H9 (cell line): Measurements from ENCODE around the gene PPP1R16B. TPM values are rescaled to one million over a fixed set of nuclear protein-coding genes. Genes with fewer than 3 reads are reported as not detected.

Experiments
- DNase-seq: peaks from one replicate; pipeline ENCODE4 v3.0.0-alpha.2; 2017
- H2AFZ ChIP-seq: one replicate; pipeline ENCODE4 v1.6.1; 2013; ENCODE audit warnings: mild to moderate bottlenecking, low read length, control low read depth, moderate library complexity
- H2AK5ac ChIP-seq: 2 replicates; pipeline ENCODE4 v1.6.1; 2013; ENCODE audit warnings: low read length, control low read depth, mixed read lengths; ENCODE audit not compliant: insufficient read length
- H2BK120ac ChIP-seq: one replicate; pipeline ENCODE4 v1.6.1; 2013; ENCODE audit warnings: low read depth, mild to moderate bottlenecking, low read length, control low read depth, inconsistent platforms; ENCODE audit not compliant: poor library complexity, severe bottlenecking
- H2BK12ac ChIP-seq: 2 replicates; pipeline ENCODE4 v1.6.1; 2013; ENCODE audit warnings: low read length, control low read depth, mixed read lengths, low read depth; ENCODE audit not compliant: insufficient read length
- H2BK15ac ChIP-seq: 2 replicates; pipeline ENCODE4 v1.6.1; 2013; ENCODE audit warnings: low read depth, low read length, control low read depth
- H2BK20ac ChIP-seq: one replicate; pipeline ENCODE4 v1.6.1; 2013; ENCODE audit warnings: low read depth, mild to moderate bottlenecking, low read length, control low read depth, inconsistent platforms; ENCODE audit not compliant: poor library complexity, severe bottlenecking
- H2BK5ac ChIP-seq: 2 replicates; pipeline ENCODE4 v1.6.1; 2013; ENCODE audit warnings: low read length, control low read depth, mixed read lengths; ENCODE audit not compliant: insufficient read length
- H3K14ac ChIP-seq: 2 replicates; pipeline ENCODE4 v1.6.1; 2013; ENCODE audit warnings: low read length, control low read depth; ENCODE audit not compliant: insufficient read depth
- H3K18ac ChIP-seq: 2 replicates; pipeline ENCODE4 v1.6.1; 2013; ENCODE audit warnings: low read depth, mild to moderate bottlenecking, mixed read lengths, low read length, control low read depth; ENCODE audit not compliant: insufficient read length
- H3K23ac ChIP-seq: 2 replicates; pipeline ENCODE4 v1.6.1; 2013; ENCODE audit warnings: low read length, control low read depth, mixed read lengths, low read depth; ENCODE audit not compliant: insufficient read length
- H3K23me2 ChIP-seq: 2 replicates; pipeline ENCODE4 v1.6.1; 2013; ENCODE audit warnings: low read depth, mild to moderate bottlenecking, mixed read lengths, low read length, control low read depth; ENCODE audit not compliant: insufficient read length, poor library complexity, severe bottlenecking
- H3K27ac ChIP-seq: 2 replicates; pipeline ENCODE4 v1.5.1; 2013; ENCODE audit warnings: low read length, control low read depth, mixed read lengths, low read depth; ENCODE audit not compliant: insufficient read length
- H3K27me3 ChIP-seq: 2 replicates; pipeline ENCODE4 v1.6.1; 2013; ENCODE audit warnings: low read length, control low read depth, inconsistent platforms; ENCODE audit not compliant: insufficient read depth
- H3K4ac ChIP-seq: 2 replicates; pipeline ENCODE4 v1.6.1; 2013; ENCODE audit warnings: low read depth, mild to moderate bottlenecking, control low read depth, inconsistent platforms, low read length, moderate library complexity
- H3K4me1 ChIP-seq: 2 replicates; pipeline ENCODE4 v1.6.1; 2013; ENCODE audit warnings: low read length, control low read depth, inconsistent platforms; ENCODE audit not compliant: insufficient read depth
- H3K4me2 ChIP-seq: 2 replicates; pipeline ENCODE4 v1.6.1; 2013; ENCODE audit warnings: low read length, control low read depth, mixed read lengths; ENCODE audit not compliant: insufficient read length, insufficient read depth
- H3K56ac ChIP-seq: 2 replicates; pipeline ENCODE4 v1.6.1; 2013; ENCODE audit warnings: low read depth, mild to moderate bottlenecking, mixed read lengths, low read length, control low read depth; ENCODE audit not compliant: insufficient read length
- H3K79me1 ChIP-seq: 2 replicates; pipeline ENCODE4 v1.6.1; 2013; ENCODE audit warnings: low read depth, mild to moderate bottlenecking, moderate library complexity, low read length, control low read depth, inconsistent platforms; ENCODE audit not compliant: insufficient read depth, poor library complexity, severe bottlenecking
- H3K79me2 ChIP-seq: 2 replicates; pipeline ENCODE4 v1.6.1; 2013; ENCODE audit warnings: low read length, control low read depth, inconsistent platforms; ENCODE audit not compliant: insufficient read depth
- H3K9ac ChIP-seq: 2 replicates; pipeline ENCODE4 v1.6.1; 2013; ENCODE audit warnings: low read length, control low read depth, mixed read lengths; ENCODE audit not compliant: insufficient read length; ENCODE audit errors: extremely low read depth
- H3K9me3 ChIP-seq: one replicate; pipeline ENCODE4 v1.6.1; 2013; ENCODE audit warnings: low read depth, low read length, inconsistent platforms; ENCODE audit not compliant: control insufficient read depth
- H3T11ph ChIP-seq: one replicate; pipeline ENCODE4 v1.6.1; 2013; ENCODE audit warnings: mild to moderate bottlenecking, low read length, control low read depth, inconsistent platforms
- H4K20me1 ChIP-seq: one replicate; pipeline ENCODE4 v1.6.1; 2013; ENCODE audit not compliant: control insufficient read depth, insufficient read length, insufficient read depth
- H4K5ac ChIP-seq: 2 replicates; pipeline ENCODE4 v1.6.1; 2013; ENCODE audit warnings: low read depth, mild to moderate bottlenecking, mixed read lengths, low read length, control low read depth; ENCODE audit not compliant: insufficient read length
- H4K8ac ChIP-seq: replicated peaks from 2 replicates; pipeline ENCODE4 v1.6.1; 2013; ENCODE audit warnings: low read length, control low read depth, mixed read lengths, low read depth; ENCODE audit not compliant: insufficient read length
- H4K91ac ChIP-seq: 2 replicates; pipeline ENCODE4 v1.6.1; 2013; ENCODE audit warnings: low read depth, mild to moderate bottlenecking, moderate library complexity, mixed read lengths, low read length, control low read depth; ENCODE audit not compliant: insufficient read length
- H3K27ac Mint-ChIP-seq, 3 experiments: 2 replicates in 2 of 3; 3 replicates in 1 of 3; pipeline ENCODE4 v1.8.0; 2020 to 2021; ENCODE audit warnings: mixed read lengths in 3 of 3, mild to moderate bottlenecking in 1 of 3, moderate library complexity in 1 of 3
- H3K27me3 Mint-ChIP-seq: 2 replicates; pipeline ENCODE4 v1.8.0; 2021; ENCODE audit warnings: low read depth, mild to moderate bottlenecking, moderate library complexity, mixed read lengths
- H3K36me3 Mint-ChIP-seq, 3 experiments: 2 replicates in 2 of 3; 3 replicates in 1 of 3; pipeline ENCODE4 v1.8.0; 2020 to 2021; ENCODE audit warnings: low read depth in 3 of 3, mixed read lengths in 3 of 3; ENCODE audit not compliant: insufficient read depth in 1 of 3
- H3K4me1 Mint-ChIP-seq, 2 experiments: 2 replicates each; pipeline ENCODE4 v1.8.0; 2020; ENCODE audit warnings: mixed read lengths in 2 of 2
- H3K4me3 Mint-ChIP-seq, 2 experiments: 2 replicates in 1 of 2; 3 replicates in 1 of 2; pipeline ENCODE4 v1.8.0; 2020 to 2021; ENCODE audit warnings: mild to moderate bottlenecking in 2 of 2, mixed read lengths in 2 of 2, moderate library complexity in 1 of 2
- H3K9me3 Mint-ChIP-seq, 2 experiments: 2 replicates in 1 of 2; 3 replicates in 1 of 2; pipeline ENCODE4 v1.8.0; 2020; ENCODE audit warnings: mild to moderate bottlenecking in 2 of 2, mixed read lengths in 2 of 2, moderate library complexity in 1 of 2
- WGBS: extraction: QIAGEN DNeasy Blood & Tissue Kit; methylation state at CpG from one replicate; pipeline ENCODE4 v1.1.7; 2013; ENCODE audit warnings: missing lambda C conversion rate, low lambda C conversion rate, mixed read lengths; ENCODE audit not compliant: insufficient read length; ENCODE audit errors: extremely low coverage; 5-methylcytosine and 5-hydroxymethylcytosine counted together
- total RNA-seq: library from RNA; stranded (reverse); gene quantifications from 2 replicates; pipeline ENCODE4 v1.2.1, GENCODE V29; 2021
- TF ChIP-seq, protein P1 (sequence below): fragments of 200-600 bp; sonication (generic); conservative IDR thresholded peaks from 3 replicates; pipeline ENCODE4 v1.8.0; 2021; ENCODE audit warnings: antibody characterized with exemption, mild to moderate bottlenecking

Gene PPP1R16B
- total RNA-seq, 1 experiment from 2014 or later = 8.2 TPM

GRCh38 chr20:38905375-38905774, 99.9 kb downstream of the PPP1R16B start:
- Mint-ChIP-seq H3K27ac (no peak overlapping the region), H3K27me3 (no peaks in the 10 kb centered on the region), H3K4me1 (no peaks in the 10 kb centered on the region), H3K36me3 (peaks cover 13 to 33% (median 26%) of the 10 kb centered on the region in 3 experiments), H3K9me3 (no peaks in the 10 kb centered on the region; a peak in 1 of 5 replicates), H3K4me3 (no peak overlapping the region)
- H3K18ac ChIP-seq = no peak overlapping the region
- H4K20me1 ChIP-seq = no peaks in the 10 kb centered on the region
- no peaks in the 10 kb centered on the region for H3K79me2 ChIP-seq
- H3K9ac ChIP-seq = no peak overlapping the region
- H3K23me2 ChIP-seq = no peaks in the 10 kb centered on the region
- no peaks in the 10 kb centered on the region for H3K9me3 ChIP-seq
- H3K56ac ChIP-seq = no peak overlapping the region
- no peak overlapping the region for H2AFZ ChIP-seq
- no peak overlapping the region for H2BK5ac ChIP-seq
- H3K14ac ChIP-seq = no peak overlapping the region
- no peak overlapping the region for H4K91ac ChIP-seq
- H3K4me1 ChIP-seq = no peaks in the 10 kb centered on the region
- H3K79me1 ChIP-seq = no peaks in the 10 kb centered on the region
- no peaks in the 10 kb centered on the region for H3K27me3 ChIP-seq
- TF ChIP-seq, protein P1, sequence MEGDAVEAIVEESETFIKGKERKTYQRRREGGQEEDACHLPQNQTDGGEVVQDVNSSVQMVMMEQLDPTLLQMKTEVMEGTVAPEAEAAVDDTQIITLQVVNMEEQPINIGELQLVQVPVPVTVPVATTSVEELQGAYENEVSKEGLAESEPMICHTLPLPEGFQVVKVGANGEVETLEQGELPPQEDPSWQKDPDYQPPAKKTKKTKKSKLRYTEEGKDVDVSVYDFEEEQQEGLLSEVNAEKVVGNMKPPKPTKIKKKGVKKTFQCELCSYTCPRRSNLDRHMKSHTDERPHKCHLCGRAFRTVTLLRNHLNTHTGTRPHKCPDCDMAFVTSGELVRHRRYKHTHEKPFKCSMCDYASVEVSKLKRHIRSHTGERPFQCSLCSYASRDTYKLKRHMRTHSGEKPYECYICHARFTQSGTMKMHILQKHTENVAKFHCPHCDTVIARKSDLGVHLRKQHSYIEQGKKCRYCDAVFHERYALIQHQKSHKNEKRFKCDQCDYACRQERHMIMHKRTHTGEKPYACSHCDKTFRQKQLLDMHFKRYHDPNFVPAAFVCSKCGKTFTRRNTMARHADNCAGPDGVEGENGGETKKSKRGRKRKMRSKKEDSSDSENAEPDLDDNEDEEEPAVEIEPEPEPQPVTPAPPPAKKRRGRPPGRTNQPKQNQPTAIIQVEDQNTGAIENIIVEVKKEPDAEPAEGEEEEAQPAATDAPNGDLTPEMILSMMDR = no peak
- H3K4ac ChIP-seq = no peak overlapping the region
- no peak overlapping the region for H3K4me2 ChIP-seq
- H2BK20ac ChIP-seq = no peak overlapping the region
- no CpG with 5 or more reads among the region's 1 CpG for WGBS
- no peak overlapping the region for H2BK15ac ChIP-seq
- no peak overlapping the region for H3K27ac ChIP-seq
- no peak overlapping the region for H2BK120ac ChIP-seq
- H4K5ac ChIP-seq = no peak overlapping the region
- H2BK12ac ChIP-seq = no peak overlapping the region
- H2AK5ac ChIP-seq = no peak overlapping the region
- H3K23ac ChIP-seq = no peak overlapping the region
- H4K8ac ChIP-seq = no peak overlapping the region
- H3T11ph ChIP-seq = no peak overlapping the region
- no peak for DNase-seq
